HG03432 (cell line): ENCODE data around the gene MRC1.
"Not testable (repeated sequence)": the region's sequence is repeated elsewhere in the genome, so short reads cannot be mapped to it uniquely, and the experiment has no call there.

Experiments used
- ATAC-seq: cut with Tn5 transposase; IDR thresholded peaks from one replicate; pipeline ENCODE4 v1.9.1; 2021; ENCODE audit warnings: mild to moderate bottlenecking, moderate library complexity; ENCODE audit not compliant: unreplicated experiment

Gene MRC1

GRCh38 chr10:17891435-17891834 is 82.3 kb downstream of the MRC1 start:
- no peak for ATAC-seq

- no peak for ATAC-seq
Observed at GRCh38 chr10:17904564-17904963, 95.4 kb downstream of the MRC1 start.

DNA sequence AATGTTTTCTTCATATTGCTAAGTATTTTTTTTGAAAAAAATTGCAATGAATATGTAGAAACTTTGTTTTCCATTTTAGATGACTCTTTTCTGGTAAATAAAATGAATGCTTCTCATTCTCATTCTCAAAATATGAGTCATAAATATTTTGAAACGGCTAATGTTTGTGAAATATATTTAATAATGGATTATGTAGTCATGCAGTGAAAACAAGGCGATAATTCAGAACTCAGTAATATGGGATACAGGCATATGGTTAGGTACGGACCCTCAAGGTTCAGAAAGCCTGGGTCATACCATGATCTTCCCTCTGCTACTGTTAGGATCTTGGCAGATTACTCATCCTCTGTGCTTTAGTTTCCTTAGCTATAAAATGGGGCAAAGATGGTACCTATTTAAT is 96.3 kb downstream of the MRC1 start:
- no peak for ATAC-seq

DNA sequence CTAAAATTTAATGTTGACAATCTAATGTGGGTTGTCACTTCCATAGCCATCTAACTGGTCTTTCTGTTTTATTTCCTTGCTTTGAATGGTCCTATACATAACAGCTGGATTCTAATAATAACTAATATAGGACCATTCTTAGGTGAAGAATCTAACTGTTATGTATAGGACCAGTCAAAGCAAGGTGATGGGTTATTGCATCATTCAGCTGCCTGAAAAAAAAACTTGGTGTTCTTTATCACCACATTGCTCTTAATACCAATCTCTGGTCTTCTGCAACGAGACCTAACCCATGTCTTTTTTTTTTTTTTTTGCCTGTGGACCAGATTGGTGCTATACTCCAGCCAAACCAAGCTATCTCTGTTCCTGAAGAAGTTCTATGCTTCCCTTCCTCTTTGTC is 96.9 kb downstream of the MRC1 start:
- ATAC-seq, result no peak

DNA sequence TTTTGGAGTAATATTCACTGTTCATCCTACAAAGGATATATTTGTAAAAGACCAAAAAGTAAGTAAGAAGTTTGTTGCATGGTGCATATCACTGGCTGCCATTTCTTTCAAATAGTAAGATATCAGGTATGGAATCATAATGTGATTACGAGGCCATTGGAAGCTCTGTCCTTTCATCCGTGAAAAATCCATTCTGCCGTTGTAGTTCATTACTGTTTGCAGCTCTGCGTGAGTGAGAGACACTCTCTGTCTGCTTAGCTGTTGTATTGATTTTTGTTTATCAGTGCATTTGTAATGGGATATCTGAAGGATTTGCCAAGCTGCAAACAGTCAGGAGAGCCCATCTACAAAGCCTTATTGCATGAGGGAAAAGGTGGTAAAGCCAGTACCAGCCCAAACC is 98.5 kb downstream of the MRC1 start:
- no peak for ATAC-seq

GRCh38 chr10:17910125-17910789 is 101.1 kb downstream of the MRC1 start:
- ATAC-seq, result peak; percentile 64

DNA sequence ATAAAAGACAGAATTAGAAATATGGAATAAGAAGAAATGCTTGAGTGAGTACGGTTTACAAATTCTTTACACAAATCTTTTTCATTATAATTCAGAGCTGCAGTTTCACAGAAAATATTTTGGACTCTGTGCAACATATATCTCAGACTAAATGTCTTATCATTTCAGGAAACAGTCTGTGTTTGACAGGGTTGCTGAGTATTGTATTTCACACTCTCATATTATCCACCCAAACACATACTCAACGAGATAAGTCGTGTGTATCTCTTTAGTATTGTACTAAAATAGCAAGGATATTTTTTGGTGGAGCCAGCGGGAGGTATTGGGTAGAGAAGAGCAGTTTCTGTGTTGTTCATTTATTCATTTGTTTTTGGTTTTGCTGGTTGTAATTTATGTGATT is 103.6 kb downstream of the MRC1 start:
- no peak for ATAC-seq

DNA sequence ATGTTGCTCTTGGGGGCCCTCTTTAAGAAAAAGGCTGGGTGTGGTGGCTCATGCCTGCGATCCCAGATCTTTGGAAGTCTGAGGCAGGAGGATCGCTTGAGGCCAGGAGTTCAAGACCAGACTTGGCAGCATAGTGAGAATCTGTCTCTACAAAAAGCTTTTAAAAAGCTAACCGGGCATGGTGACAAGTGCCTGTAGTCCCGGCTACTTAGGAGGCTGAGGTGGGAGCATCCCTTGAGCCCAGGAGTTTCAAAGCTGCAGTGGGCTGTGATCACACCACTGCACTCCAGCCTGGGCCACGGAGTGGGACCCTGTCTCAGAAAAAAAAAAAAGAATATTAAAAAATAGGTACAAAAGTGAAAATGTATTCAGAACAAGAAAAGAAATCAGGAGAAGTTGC is 104.5 kb downstream of the MRC1 start:
- ATAC-seq, result no peak

- ATAC-seq, result no peak
Observed at GRCh38 chr10:17914169-17915045, 105.3 kb downstream of the MRC1 start.

DNA sequence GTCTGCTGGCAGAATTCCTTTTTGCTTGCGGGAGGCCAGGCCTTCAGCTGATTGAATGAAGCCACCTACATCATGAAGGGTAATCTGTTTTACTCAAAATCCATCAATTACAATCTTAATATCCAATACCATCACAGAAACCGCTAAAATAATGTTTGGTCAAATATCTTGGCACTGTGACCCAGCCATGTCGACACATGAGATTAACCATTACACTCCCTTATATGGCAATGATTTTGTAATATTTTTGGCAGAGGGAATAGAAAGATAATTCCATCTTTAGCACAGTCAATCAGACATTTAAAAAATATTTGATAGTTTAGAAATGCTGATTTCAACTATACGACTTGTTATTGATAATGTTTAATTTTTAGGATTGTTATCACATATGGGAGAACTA is 106.0 kb downstream of the MRC1 start:
- no peak for ATAC-seq

DNA sequence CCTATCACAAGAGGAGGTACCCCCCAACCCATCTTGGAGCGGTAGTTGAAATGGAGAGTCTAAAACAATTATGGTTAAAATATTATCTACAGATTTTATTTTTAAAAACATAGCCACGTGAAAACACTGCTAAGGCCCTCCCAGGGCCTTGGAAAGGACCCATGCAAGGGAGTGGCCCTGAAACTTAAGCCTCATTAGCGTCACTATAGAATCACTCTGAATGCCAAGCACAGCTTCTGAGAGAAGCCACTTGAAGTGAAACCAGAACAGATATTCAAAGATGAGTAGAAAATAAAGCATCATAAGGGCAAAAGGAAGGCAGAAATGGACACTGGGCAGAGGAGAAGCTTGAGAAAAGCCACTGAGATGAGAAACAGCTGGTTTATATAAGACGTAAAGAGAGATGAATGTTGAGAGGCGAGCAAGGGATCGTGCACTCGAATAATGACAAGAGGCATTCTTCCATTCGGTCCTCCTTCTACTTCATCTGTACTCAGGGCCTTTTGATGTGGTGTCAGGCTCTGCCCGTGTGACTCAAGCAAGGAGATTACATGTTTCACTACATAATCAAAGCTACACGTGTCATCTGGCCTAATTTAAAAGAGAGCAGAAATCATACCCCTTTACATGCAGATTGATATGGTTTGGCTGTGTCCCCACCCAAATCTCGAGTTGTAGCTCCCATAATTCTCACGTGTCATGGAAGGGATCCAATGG is 109.2 kb downstream of the MRC1 start:
- no peak for ATAC-seq

- no peak for ATAC-seq
Observed at GRCh38 chr10:17921378-17921777, 112.2 kb downstream of the MRC1 start.

- ATAC-seq, result no peak
Observed at GRCh38 chr10:17923728-17924127, 114.6 kb downstream of the MRC1 start.

- no peak for ATAC-seq
Observed at GRCh38 chr10:17943033-17943745, 134.0 kb downstream of the MRC1 start.

- ATAC-seq, result not testable (repeated sequence)
Observed at GRCh38 chr10:17950269-17950668, 141.1 kb downstream of the MRC1 start.

GRCh38 chr10:17950726-17951125 is 141.6 kb downstream of the MRC1 start:
- no peak for ATAC-seq

- no peak for ATAC-seq
Observed at GRCh38 chr10:17951868-17952371, 142.8 kb downstream of the MRC1 start, which contains the start of gene SLC39A12. SLC39A12 (plus strand) TSS chr10:17951918; CDS start chr10:17953277, 1,359 bp downstream.

GRCh38 chr10:17954372-17954771 is 145.2 kb downstream of the MRC1 start:
- ATAC-seq, result not testable (repeated sequence)

DNA sequence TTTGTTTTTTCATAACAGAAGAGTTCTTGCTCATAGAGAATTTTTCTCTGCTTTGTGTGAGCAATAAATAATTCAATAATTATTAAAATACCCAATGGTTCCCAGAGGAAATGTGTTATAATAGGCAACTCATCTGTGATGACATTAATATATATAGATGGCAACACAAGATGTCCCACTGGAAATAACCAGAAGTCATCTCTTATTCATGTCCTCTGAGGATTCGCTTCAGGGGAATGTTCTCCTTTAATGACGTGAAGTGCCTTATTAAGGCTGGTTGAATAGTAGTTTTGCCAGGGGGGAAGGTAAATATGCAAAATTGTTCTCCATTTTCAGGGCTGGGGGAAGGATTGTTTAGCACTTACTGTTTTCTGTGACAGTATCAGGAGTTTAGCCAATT is 145.7 kb downstream of the MRC1 start:
- no peak for ATAC-seq

DNA sequence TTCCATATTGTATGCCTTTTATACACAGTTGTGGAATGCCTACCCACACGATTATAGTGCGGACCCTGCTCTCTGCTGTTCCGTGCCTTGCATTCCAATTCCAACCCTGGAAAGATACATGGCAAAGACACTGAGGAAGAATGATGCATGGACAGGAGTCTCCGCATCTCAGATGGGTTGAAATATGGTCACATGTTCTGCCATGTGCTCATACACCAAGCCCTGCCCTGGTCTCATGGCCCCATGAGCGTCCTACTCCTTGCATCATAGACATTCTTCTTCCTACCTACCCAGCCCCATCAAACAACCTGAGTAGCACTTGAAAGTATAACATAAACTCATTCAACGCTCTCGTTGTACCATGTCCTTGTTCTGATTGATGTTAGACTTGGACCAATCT is 148.9 kb downstream of the MRC1 start:
- no peak for ATAC-seq

DNA sequence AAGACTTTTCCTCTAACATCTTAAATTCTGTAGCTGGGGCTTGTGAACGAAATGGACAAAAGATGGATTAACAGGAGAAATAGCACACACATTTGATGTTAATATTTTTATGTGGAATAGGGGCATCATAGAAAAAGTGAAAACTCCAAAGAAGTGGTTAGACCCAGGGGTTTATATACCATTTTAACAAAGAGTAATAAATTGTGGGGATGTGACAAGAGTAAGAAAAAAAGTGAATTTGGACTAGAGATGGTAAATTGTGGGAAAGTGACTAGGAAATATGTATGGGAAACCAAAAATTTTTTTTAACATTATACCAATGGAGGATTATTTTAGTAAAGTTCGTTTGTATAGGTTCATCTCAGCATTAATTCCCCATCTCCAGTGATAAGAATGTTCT is 150.7 kb downstream of the MRC1 start:
- no peak for ATAC-seq
